ENCODE data around the gene SPART. TPM values are rescaled to one million over a fixed set of nuclear protein-coding genes. Genes with fewer than 3 reads are reported as not detected.

SPART gene
- polyA plus RNA-seq, 1 experiment = 32.7 TPM

- peak overlapping the region; percentile 62 for H3K4me3 ChIP-seq (ENCODE audit: low read depth, low read length)
- TF ChIP-seq CTCF (IDR thresholded peaks at IDR 0.05; ENCODE audit: insufficient read depth, low read depth, low read length) = no peak
- no peaks in the 10 kb centered on the region for H3K27me3 ChIP-seq (ENCODE audit: control insufficient read depth, insufficient read depth, low read length)
- no peaks in the 10 kb centered on the region for H3K36me3 ChIP-seq (ENCODE audit: control insufficient read depth, insufficient read depth, low read length)
- CTCF ChIA-PET = interaction anchor here (1.0 to 2.7 kb wide), 9 partner anchors 13 to 390 kb away, joined by 3 to 17 read pairs (median 5); partner anchors contain the start of gene CCDC169
- POLR2A ChIA-PET = interaction anchor here (0.7 kb wide), 1 partner anchor 412 kb away, joined by 3 read pairs; no protein-coding TSS in a partner anchor
- DNase-seq (ENCODE audit: low read depth) = peak; percentile 44
Observed at GRCh38 chr13:36345438-36346221, 564 bp downstream of the SPART start.

GRCh38 chr13:36344886-36345437, 1.2 kb downstream of the SPART start:
- H3K36me3 ChIP-seq (ENCODE audit: control insufficient read depth, insufficient read depth, low read length) = no peaks in the 10 kb centered on the region
- no peaks in the 10 kb centered on the region for H3K27me3 ChIP-seq (ENCODE audit: control insufficient read depth, insufficient read depth, low read length)
- H3K4me3 ChIP-seq (ENCODE audit: low read depth, low read length) = peak overlapping the region; percentile 62
- DNase-seq (ENCODE audit: low read depth) = no peak
- TF ChIP-seq CTCF (IDR thresholded peaks at IDR 0.05; ENCODE audit: insufficient read depth, low read depth, low read length) = no peak
- POLR2A ChIA-PET = no interaction called here
- CTCF ChIA-PET = interaction anchor here (1.1 to 2.7 kb wide), 3 partner anchors 14 to 62 kb away, joined by 3 to 17 read pairs (median 3); partner anchors contain the start of gene CCDC169

GRCh38 chr13:36344173-36344572, 2.0 kb downstream of the SPART start:
- TF ChIP-seq CTCF (IDR thresholded peaks at IDR 0.05; ENCODE audit: insufficient read depth, low read depth, low read length) = no peak
- H3K27me3 ChIP-seq (ENCODE audit: control insufficient read depth, insufficient read depth, low read length) = no peaks in the 10 kb centered on the region
- ChIA-PET CTCF (interaction anchor here (1.4 kb wide), 1 partner anchor 19 kb away, joined by 4 read pairs; no protein-coding TSS in a partner anchor), POLR2A (no interaction called here)
- no peaks in the 10 kb centered on the region for H3K36me3 ChIP-seq (ENCODE audit: control insufficient read depth, insufficient read depth, low read length)
- no peak for DNase-seq (ENCODE audit: low read depth)
- H3K4me3 ChIP-seq (ENCODE audit: low read depth, low read length) = peak overlapping the region; percentile 62; the same call in 1 of the 2 replicates

GRCh38 chr13:36343766-36344165, 2.4 kb downstream of the SPART start:
- H3K36me3 ChIP-seq (ENCODE audit: control insufficient read depth, insufficient read depth, low read length) = no peaks in the 10 kb centered on the region
- CTCF ChIA-PET = interaction anchor here (1.4 kb wide), 1 partner anchor 18 kb away, joined by 4 read pairs; no protein-coding TSS in a partner anchor
- no peaks in the 10 kb centered on the region for H3K27me3 ChIP-seq (ENCODE audit: control insufficient read depth, insufficient read depth, low read length)
- DNase-seq (ENCODE audit: low read depth) = no peak
- POLR2A ChIA-PET = no interaction called here
- no peak for TF ChIP-seq CTCF (IDR thresholded peaks at IDR 0.05; ENCODE audit: insufficient read depth, low read depth, low read length)
- H3K4me3 ChIP-seq (ENCODE audit: low read depth, low read length) = no peak overlapping the region

- POLR2A ChIA-PET = no interaction called here
- no peak for DNase-seq (ENCODE audit: low read depth)
- CTCF ChIA-PET = interaction anchor here (1.4 kb wide), 1 partner anchor 17 kb away, joined by 4 read pairs; no protein-coding TSS in a partner anchor
- Histone ChIP-seq H3K27me3 (ENCODE audit: control insufficient read depth, insufficient read depth, low read length) (no peaks in the 10 kb centered on the region), H3K4me3 (ENCODE audit: low read depth, low read length) (no peak overlapping the region), H3K36me3 (ENCODE audit: control insufficient read depth, insufficient read depth, low read length) (no peaks in the 10 kb centered on the region)
- TF ChIP-seq CTCF (IDR thresholded peaks at IDR 0.05; ENCODE audit: insufficient read depth, low read depth, low read length) = no peak
Observed at GRCh38 chr13:36342715-36343114, 3.5 kb downstream of the SPART start.
